ENCODE measurements around the gene CSF1R. TPM values are rescaled to one million over a fixed set of nuclear protein-coding genes. Genes with fewer than 3 reads are reported as not detected.

Gene CSF1R
- total and polyA plus RNA-seq, 4 donors, result 5.4 to 46.2 (median 22.1) TPM

GRCh38 chr5:150056075-150056443 is 30.3 kb downstream of the CSF1R start:
- Histone ChIP-seq H3K9me3 (ENCODE audit: control insufficient read depth in 4 of 4, low read length in 3 of 4) (no peaks in the 10 kb centered on the region), H3K27me3 (ENCODE audit: control insufficient read depth in 4 of 4, insufficient read depth in 4 of 4, low read length in 3 of 4) (no peaks in the 10 kb centered on the region), H3K4me3 (ENCODE audit: low read depth in 1 of 3, low read length in 3 of 3) (no peak overlapping the region), H3K27ac (ENCODE audit: low read depth in 1 of 2, low read length in 2 of 2) (no peak overlapping the region), H3K36me3 (ENCODE audit: control insufficient read depth in 4 of 4, insufficient read depth in 3 of 4, low read depth in 1 of 4, low read length in 3 of 4) (peaks cover 11 to 39% (median 31%) of the 10 kb centered on the region in 4 donors), H3K9ac (ENCODE audit: low read depth in 1 of 2, low read length in 2 of 2) (no peak overlapping the region), H3K4me1 (ENCODE audit: control insufficient read depth in 4 of 4, insufficient read depth in 4 of 4, low read length in 3 of 4) (no peaks in the 10 kb centered on the region)
- DNase-seq (ENCODE audit: low spot score), result no peak
- WGBS, result 95% methylated on average over 9 of the region's 9 CpGs
- TF ChIP-seq FOXA2 (IDR thresholded peaks at IDR 0.05) (no peak), RXRA (IDR thresholded peaks at IDR 0.05) (no peak)

DNA sequence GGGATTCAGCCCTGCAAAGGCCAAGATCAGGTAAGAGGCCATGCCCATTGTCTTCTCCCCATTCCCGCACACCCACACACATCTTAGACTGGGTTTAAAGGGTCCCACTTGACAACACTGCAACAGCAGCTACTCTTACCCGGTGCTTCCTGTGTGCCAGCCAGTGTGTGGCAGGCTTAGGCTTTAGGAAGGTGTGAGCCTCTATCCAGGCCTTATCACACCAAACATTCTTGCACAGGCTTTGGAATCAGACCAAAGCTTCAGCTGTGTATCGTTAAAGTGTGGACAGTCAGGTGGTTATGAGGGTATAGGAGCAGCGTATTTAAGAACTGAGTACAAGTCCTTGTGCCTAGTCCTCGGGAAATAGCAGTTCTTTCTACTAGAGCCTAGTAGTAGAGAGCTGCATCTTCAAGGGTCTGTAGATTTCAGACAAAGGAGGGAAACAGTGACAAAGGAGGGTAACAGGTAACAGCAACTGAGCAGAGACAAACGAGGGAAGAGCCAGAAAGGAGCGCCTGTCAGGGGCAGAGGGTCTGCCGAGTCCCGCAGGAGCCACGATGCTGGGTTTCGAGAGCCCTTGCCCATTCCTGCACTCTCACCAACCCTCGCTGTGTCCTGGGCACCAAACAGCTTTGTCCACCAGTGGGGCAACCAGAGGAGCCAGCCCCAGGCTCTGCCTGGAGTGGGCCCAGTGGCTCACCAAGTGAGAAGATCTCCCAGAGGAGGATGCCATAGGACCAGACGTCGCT is 30.9 kb downstream of the CSF1R start:
- Histone ChIP-seq H3K9ac (ENCODE audit: low read depth in 1 of 2, low read length in 2 of 2) (no peak overlapping the region), H3K4me1 (ENCODE audit: control insufficient read depth in 4 of 4, insufficient read depth in 4 of 4, low read length in 3 of 4) (no peaks in the 10 kb centered on the region), H3K27ac (ENCODE audit: low read depth in 1 of 2, low read length in 2 of 2) (no peak overlapping the region), H3K27me3 (ENCODE audit: control insufficient read depth in 4 of 4, insufficient read depth in 4 of 4, low read length in 3 of 4) (no peaks in the 10 kb centered on the region), H3K36me3 (ENCODE audit: control insufficient read depth in 4 of 4, insufficient read depth in 3 of 4, low read depth in 1 of 4, low read length in 3 of 4) (peaks cover 12 to 45% (median 33%) of the 10 kb centered on the region in 4 donors), H3K4me3 (ENCODE audit: low read depth in 1 of 3, low read length in 3 of 3) (no peak overlapping the region), H3K9me3 (ENCODE audit: control insufficient read depth in 4 of 4, low read length in 3 of 4) (no peaks in the 10 kb centered on the region)
- no peak for DNase-seq (ENCODE audit: low spot score)
- WGBS, result 90% methylated on average over 14 of the region's 14 CpGs
- TF ChIP-seq HNF4A (conservative IDR thresholded peaks at IDR 0.05), result no peak
- TF ChIP-seq YY1 (IDR thresholded peaks at IDR 0.05), result no peak
- TF ChIP-seq SP1 (IDR thresholded peaks at IDR 0.05), result no peak
- no peak for TF ChIP-seq CTCF (IDR thresholded peaks at IDR 0.05; ENCODE audit: low read depth, low read length, missing input control)
- no peak for TF ChIP-seq NR2F2 (IDR thresholded peaks at IDR 0.05)
- TF ChIP-seq JUND (IDR thresholded peaks at IDR 0.05), result no peak
- no peak for TF ChIP-seq RXRA (IDR thresholded peaks at IDR 0.05)
- no peak for TF ChIP-seq FOXA1 (IDR thresholded peaks at IDR 0.05)
- no peak for TF ChIP-seq GABPA (IDR thresholded peaks at IDR 0.05 in 1 of 2, conservative IDR thresholded peaks at IDR 0.05 in 1 of 2)
- TF ChIP-seq EGR1 (IDR thresholded peaks at IDR 0.05; ENCODE audit: low read depth in 2 of 2), result no peak

GRCh38 chr5:150054569-150054968 is 31.8 kb downstream of the CSF1R start:
- no peaks in the 10 kb centered on the region for H3K4me1 ChIP-seq (ENCODE audit: control insufficient read depth in 4 of 4, insufficient read depth in 4 of 4, low read length in 3 of 4)
- TF ChIP-seq HNF4A (conservative IDR thresholded peaks at IDR 0.05) (no peak), HNF4G (IDR thresholded peaks at IDR 0.05) (no peak), TAF1 (conservative IDR thresholded peaks at IDR 0.05) (no peak), CTCF (IDR thresholded peaks at IDR 0.05; ENCODE audit: low read depth, low read length, missing input control) (no peak), SP1 (IDR thresholded peaks at IDR 0.05) (no peak), ATF3 (IDR thresholded peaks at IDR 0.05) (no peak), FOXA2 (IDR thresholded peaks at IDR 0.05) (no peak), RXRA (IDR thresholded peaks at IDR 0.05) (no peak), JUND (IDR thresholded peaks at IDR 0.05) (no peak), RAD21 (IDR thresholded peaks at IDR 0.05) (no peak), GABPA (IDR thresholded peaks at IDR 0.05 in 1 of 2, conservative IDR thresholded peaks at IDR 0.05 in 1 of 2) (no peak)
- TF ChIP-seq, protein P1, sequence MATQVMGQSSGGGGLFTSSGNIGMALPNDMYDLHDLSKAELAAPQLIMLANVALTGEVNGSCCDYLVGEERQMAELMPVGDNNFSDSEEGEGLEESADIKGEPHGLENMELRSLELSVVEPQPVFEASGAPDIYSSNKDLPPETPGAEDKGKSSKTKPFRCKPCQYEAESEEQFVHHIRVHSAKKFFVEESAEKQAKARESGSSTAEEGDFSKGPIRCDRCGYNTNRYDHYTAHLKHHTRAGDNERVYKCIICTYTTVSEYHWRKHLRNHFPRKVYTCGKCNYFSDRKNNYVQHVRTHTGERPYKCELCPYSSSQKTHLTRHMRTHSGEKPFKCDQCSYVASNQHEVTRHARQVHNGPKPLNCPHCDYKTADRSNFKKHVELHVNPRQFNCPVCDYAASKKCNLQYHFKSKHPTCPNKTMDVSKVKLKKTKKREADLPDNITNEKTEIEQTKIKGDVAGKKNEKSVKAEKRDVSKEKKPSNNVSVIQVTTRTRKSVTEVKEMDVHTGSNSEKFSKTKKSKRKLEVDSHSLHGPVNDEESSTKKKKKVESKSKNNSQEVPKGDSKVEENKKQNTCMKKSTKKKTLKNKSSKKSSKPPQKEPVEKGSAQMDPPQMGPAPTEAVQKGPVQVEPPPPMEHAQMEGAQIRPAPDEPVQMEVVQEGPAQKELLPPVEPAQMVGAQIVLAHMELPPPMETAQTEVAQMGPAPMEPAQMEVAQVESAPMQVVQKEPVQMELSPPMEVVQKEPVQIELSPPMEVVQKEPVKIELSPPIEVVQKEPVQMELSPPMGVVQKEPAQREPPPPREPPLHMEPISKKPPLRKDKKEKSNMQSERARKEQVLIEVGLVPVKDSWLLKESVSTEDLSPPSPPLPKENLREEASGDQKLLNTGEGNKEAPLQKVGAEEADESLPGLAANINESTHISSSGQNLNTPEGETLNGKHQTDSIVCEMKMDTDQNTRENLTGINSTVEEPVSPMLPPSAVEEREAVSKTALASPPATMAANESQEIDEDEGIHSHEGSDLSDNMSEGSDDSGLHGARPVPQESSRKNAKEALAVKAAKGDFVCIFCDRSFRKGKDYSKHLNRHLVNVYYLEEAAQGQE (IDR thresholded peaks at IDR 0.05), result no peak
- 97% methylated on average over 2 of the region's 2 CpGs for WGBS
- no peaks in the 10 kb centered on the region for H3K9me3 ChIP-seq (ENCODE audit: control insufficient read depth in 4 of 4, low read length in 3 of 4)
- H3K9ac ChIP-seq (ENCODE audit: low read depth in 1 of 2, low read length in 2 of 2), result no peak overlapping the region
- DNase-seq (ENCODE audit: low spot score), result no peak
- no peaks in the 10 kb centered on the region for H3K27me3 ChIP-seq (ENCODE audit: control insufficient read depth in 4 of 4, insufficient read depth in 4 of 4, low read length in 3 of 4)
- peaks cover 18 to 54% (median 37%) of the 10 kb centered on the region in 4 donors for H3K36me3 ChIP-seq (ENCODE audit: control insufficient read depth in 4 of 4, insufficient read depth in 3 of 4, low read depth in 1 of 4, low read length in 3 of 4)
- H3K27ac ChIP-seq (ENCODE audit: low read depth in 1 of 2, low read length in 2 of 2), result no peak overlapping the region
- H3K4me3 ChIP-seq (ENCODE audit: low read depth in 1 of 3, low read length in 3 of 3), result no peak overlapping the region
